VCaP (cell line): Measurements from ENCODE around the gene RBM4B.

Experiments used
- H3K27ac ChIP-seq: fragments of 450-650 bp; 2 replicates; pipeline ENCODE4 v1.5.1; 2017
- TF ChIP-seq, protein P1 (sequence below): fragments of 450-650 bp; conservative IDR thresholded peaks from 2 replicates; pipeline ENCODE4 v1.5.1; 2017; ENCODE audit warnings: mild to moderate bottlenecking, moderate library complexity

The RBM4B gene

DNA sequence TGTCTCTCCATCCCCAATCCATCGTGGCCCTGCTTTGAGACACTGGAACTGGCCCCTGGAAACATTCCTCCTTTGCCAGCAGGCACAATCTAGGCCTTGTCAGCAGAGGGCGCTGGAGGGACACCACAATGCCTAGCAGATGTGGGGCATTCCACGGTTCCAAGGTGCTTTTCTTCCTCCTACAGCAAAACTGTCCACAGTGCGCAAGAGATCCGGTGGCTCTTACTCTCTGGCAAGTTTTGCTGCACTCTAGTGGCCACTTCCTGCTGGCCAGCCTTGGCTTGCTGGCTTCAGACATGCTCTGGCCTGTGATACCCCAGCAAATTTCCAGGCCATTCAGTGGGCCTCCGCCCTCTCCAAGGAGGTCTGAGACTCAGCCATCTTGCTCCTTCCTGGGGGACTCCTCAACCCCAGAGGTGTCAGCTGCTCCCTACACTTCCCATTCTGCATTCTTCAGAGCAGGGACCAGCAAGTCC lies 17.1 kb upstream of the RBM4B start:
- peak overlapping the region; percentile 54 for H3K27ac ChIP-seq
- TF ChIP-seq, protein P1, sequence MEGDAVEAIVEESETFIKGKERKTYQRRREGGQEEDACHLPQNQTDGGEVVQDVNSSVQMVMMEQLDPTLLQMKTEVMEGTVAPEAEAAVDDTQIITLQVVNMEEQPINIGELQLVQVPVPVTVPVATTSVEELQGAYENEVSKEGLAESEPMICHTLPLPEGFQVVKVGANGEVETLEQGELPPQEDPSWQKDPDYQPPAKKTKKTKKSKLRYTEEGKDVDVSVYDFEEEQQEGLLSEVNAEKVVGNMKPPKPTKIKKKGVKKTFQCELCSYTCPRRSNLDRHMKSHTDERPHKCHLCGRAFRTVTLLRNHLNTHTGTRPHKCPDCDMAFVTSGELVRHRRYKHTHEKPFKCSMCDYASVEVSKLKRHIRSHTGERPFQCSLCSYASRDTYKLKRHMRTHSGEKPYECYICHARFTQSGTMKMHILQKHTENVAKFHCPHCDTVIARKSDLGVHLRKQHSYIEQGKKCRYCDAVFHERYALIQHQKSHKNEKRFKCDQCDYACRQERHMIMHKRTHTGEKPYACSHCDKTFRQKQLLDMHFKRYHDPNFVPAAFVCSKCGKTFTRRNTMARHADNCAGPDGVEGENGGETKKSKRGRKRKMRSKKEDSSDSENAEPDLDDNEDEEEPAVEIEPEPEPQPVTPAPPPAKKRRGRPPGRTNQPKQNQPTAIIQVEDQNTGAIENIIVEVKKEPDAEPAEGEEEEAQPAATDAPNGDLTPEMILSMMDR: peak; percentile 100

- TF ChIP-seq, protein P1: no peak
- H3K27ac ChIP-seq: peak overlapping the region; percentile 54; the same call in 1 of the 2 replicates
Observed at GRCh38 chr11:66694056-66694410, 16.3 kb upstream of the RBM4B start.

DNA sequence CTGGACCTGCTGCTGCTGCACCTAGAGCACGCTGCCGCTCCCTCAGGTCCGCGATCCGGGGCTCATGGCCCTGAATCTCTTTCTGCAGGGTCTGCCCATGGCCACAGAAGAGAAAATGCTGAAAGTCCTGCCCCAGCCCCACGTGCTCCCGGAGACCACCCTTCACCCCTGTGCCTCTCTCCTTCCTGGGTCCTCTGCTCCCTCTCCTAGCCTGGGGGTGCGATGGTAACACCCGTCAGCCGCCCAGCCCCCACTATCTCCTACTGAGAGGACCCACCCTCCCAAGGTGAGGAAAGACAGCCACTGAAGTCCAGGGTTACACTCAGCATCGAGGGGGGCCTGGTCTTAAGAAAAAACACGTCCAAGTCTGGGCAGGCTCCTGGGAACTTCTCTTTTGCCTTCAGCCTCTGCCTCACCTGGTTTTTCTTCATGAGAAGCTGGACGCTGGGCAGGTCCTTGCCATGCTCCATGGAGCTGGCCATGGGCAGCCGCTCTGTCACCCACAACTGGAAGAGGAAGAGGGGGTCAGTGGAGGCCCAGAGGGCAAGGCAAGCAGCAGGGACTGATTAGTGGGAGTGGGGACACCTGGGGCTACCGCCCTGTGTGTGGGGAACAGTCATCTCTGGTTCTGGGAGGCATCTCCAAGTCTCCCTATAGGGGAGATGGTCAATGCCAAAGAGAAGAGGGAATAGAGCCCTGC lies 15.8 kb upstream of the RBM4B start:
- TF ChIP-seq, protein P1: no peak
- peak overlapping the region; percentile 54; the same call in 1 of the 2 replicates for H3K27ac ChIP-seq

DNA sequence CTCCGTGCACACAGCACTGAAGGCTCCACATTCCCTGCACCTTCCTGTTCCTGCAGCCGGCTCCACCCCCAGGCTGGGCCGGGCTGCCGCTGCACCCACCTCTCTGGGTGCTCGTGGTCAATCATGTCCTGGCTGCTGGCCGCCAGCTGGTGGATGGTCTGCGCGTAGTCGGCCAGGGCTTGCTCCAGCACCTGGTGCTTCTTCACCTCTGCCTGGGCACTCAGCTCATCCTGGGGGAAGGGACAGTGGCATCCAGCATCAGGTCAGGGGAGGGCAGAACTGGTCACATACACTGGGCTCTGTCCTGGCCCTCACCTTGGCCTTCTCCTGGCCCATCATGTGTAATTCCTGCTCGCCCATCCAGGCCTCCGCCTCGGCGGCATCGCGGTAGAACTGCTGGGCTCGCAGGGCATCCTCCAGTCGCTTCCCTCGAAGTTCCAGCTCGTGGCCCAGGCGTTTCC lies 15.2 kb upstream of the RBM4B start:
- H3K27ac ChIP-seq: no peak overlapping the region; the same call in 1 of the 2 replicates
- TF ChIP-seq, protein P1: no peak

DNA sequence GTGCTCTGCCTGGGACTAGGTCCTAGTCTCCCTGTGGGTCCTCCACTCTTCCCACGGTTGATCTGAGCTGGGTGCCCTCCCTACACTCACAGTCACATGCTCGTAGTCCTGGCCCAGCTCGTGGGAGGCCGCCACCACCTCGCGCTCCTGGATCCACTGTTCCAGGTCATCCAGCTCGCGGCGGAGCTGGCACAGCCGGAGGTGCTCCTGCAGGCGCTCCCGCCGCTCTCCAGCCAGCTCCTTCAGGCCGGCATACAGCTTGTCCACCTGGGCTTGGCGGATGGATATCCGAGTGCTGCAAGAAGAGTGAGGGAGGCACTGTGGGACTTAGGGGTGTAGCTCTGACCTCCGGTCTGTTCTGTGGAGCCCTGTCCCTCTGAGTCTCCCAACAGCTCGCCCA lies 14.8 kb upstream of the RBM4B start:
- TF ChIP-seq, protein P1: no peak
- H3K27ac ChIP-seq: no peak overlapping the region; the same call in 1 of the 2 replicates

DNA sequence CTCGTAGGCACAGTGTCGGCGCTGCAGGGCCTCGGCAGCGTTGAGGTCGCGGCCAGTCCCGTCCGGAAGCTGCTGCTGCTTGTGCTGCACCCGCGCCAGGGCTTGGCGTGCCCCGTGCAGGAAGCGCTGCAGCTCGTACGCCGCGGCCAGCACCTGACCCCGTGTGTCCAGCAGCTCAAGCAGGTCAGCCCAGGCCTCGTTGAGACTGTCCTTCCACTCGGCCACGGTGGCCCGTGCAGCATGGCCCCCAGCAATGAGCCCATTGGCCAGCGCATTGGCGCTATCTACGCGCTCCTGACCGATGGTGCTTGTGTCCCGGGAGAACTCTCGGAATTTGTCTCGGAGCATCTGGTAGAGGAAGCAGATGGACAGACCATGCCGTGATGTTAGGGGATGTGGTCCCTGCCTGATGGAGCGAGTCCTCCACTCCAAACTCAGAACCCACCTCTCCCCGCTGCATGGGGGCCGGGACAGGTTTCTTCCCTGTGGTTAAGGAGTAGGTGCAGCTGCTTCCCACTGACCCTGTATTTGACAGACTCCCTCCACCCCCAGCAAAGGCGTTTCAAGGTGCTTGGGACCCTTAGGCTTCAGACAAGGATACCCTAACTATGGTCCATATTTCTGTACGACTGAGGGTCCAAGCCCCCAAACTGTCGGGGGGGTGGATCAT lies 13.8 kb upstream of the RBM4B start:
- TF ChIP-seq, protein P1: no peak
- no peak overlapping the region for H3K27ac ChIP-seq
